ENCODE results near the gene ZNF208.
"Not testable (repeated sequence)": the region's sequence is repeated elsewhere in the genome, so short reads cannot be mapped to it uniquely, and the experiment has no call there.

ZNF208 gene

GRCh38 chr19:22010437-22011143 lies at the start of gene ZNF208:
Gene ZNF208, minus strand, starts transcription at chr19:22010943. Its CDS starts 149 bp downstream, at chr19:22010794.
- H3K27ac ChIP-seq (ENCODE audit: low read length); H3K4me3 ChIP-seq (ENCODE audit: low read length); H3K9ac ChIP-seq (ENCODE audit: low read length); H3K4me1 ChIP-seq (ENCODE audit: control insufficient read depth, low read depth, low read length); H3K27me3 ChIP-seq (ENCODE audit: control insufficient read depth, insufficient read depth, low read length); H3K36me3 ChIP-seq (ENCODE audit: control insufficient read depth, low read depth, low read length): not testable (repeated sequence)
- H3K9me3 ChIP-seq (ENCODE audit: control insufficient read depth, low read depth, low read length), result peaks cover 38% of the 10 kb centered on the region

DNA sequence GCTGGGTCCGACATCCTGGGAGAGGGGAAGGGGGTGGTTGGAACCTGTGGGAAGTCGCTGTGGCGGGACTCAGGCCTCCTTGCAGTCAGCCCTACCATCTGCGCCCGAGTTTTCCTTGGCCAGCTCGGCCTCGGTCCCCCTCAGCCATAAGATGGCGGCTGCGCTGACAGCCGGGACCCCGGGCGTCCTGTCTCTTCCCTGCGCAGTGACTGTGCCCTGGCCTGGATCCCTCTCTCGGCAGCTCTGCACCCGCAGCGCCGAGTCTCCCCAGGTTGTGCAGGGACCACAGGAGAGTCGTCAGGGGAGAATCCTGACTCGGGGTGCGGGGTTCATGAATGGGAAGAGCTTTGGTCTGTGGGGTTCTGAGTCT lies 41.9 kb upstream of the ZNF208 start:
- H3K36me3 ChIP-seq (ENCODE audit: control insufficient read depth, low read depth, low read length), result no peaks in the 10 kb centered on the region
- no peak overlapping the region for H3K27ac ChIP-seq (ENCODE audit: low read length)
- no peaks in the 10 kb centered on the region for H3K4me1 ChIP-seq (ENCODE audit: control insufficient read depth, low read depth, low read length)
- H3K4me3 ChIP-seq (ENCODE audit: low read length), result no peak overlapping the region
- peaks cover 69% of the 10 kb centered on the region for H3K9me3 ChIP-seq (ENCODE audit: control insufficient read depth, low read depth, low read length)
- no peak overlapping the region for H3K9ac ChIP-seq (ENCODE audit: low read length)
- H3K27me3 ChIP-seq (ENCODE audit: control insufficient read depth, insufficient read depth, low read length), result no peaks in the 10 kb centered on the region

GRCh38 chr19:22041151-22041550 lies 30.4 kb upstream of the ZNF208 start:
- H3K4me3 ChIP-seq (ENCODE audit: low read length); H3K36me3 ChIP-seq (ENCODE audit: control insufficient read depth, low read depth, low read length); H3K4me1 ChIP-seq (ENCODE audit: control insufficient read depth, low read depth, low read length); H3K27ac ChIP-seq (ENCODE audit: low read length); H3K9ac ChIP-seq (ENCODE audit: low read length); H3K27me3 ChIP-seq (ENCODE audit: control insufficient read depth, insufficient read depth, low read length): not testable (repeated sequence)
- H3K9me3 ChIP-seq (ENCODE audit: control insufficient read depth, low read depth, low read length), result peaks cover 67% of the 10 kb centered on the region

DNA sequence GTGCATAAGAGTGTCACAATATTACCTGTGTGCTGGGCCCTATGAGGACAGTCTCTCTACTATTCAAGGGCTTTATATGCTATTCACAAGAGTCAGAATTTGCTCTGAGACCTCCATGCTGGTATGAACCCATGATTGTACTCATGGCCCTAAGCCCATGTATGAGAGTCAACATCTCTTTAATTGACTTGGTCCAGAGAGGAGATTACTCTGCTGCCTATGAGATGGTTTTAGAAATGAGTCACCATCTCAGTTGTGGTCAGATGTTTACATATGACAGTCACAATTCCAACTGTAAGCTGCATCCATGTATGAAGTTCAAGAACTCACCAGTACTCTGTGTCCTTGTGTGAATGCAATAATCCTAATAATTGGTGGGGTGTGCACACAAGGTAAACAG lies 19.9 kb upstream of the ZNF208 start:
- no peaks in the 10 kb centered on the region for H3K4me1 ChIP-seq (ENCODE audit: control insufficient read depth, low read depth, low read length)
- peaks cover 73% of the 10 kb centered on the region for H3K9me3 ChIP-seq (ENCODE audit: control insufficient read depth, low read depth, low read length)
- H3K9ac ChIP-seq (ENCODE audit: low read length), result no peak overlapping the region
- H3K4me3 ChIP-seq (ENCODE audit: low read length), result no peak overlapping the region
- no peaks in the 10 kb centered on the region for H3K27me3 ChIP-seq (ENCODE audit: control insufficient read depth, insufficient read depth, low read length)
- H3K27ac ChIP-seq (ENCODE audit: low read length), result no peak overlapping the region
- no peaks in the 10 kb centered on the region for H3K36me3 ChIP-seq (ENCODE audit: control insufficient read depth, low read depth, low read length)

GRCh38 chr19:22026687-22027086 lies 15.9 kb upstream of the ZNF208 start:
- Histone ChIP-seq H3K9me3 (ENCODE audit: control insufficient read depth, low read depth, low read length) (peaks cover 65% of the 10 kb centered on the region), H3K4me3 (ENCODE audit: low read length) (no peak overlapping the region), H3K27ac (ENCODE audit: low read length) (no peak overlapping the region)

DNA sequence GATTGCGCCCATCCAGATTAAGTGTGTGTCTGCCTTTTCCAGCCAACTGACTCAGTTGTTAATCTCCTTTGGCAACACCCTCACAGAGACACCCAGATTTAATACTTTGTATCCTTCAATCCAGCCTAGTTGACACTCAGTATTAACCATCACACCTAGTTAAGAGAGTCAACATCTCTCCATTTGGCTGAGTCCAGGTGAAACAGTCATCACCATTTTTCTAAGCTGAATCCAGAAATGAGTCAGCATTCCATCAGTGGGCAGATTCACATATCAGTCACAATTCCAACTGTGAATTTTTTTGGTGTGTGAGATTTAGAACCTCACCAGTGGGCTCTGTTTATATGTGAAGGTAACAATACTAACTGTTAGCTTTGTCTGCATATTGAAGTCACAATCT lies 14.8 kb upstream of the ZNF208 start:
- not testable (repeated sequence) for H3K9ac ChIP-seq (ENCODE audit: low read length); H3K27ac ChIP-seq (ENCODE audit: low read length); H3K36me3 ChIP-seq (ENCODE audit: control insufficient read depth, low read depth, low read length); H3K4me1 ChIP-seq (ENCODE audit: control insufficient read depth, low read depth, low read length); H3K4me3 ChIP-seq (ENCODE audit: low read length); H3K27me3 ChIP-seq (ENCODE audit: control insufficient read depth, insufficient read depth, low read length)
- peaks cover 69% of the 10 kb centered on the region for H3K9me3 ChIP-seq (ENCODE audit: control insufficient read depth, low read depth, low read length)

More at GRCh38 chr19:22026687-22027086, 15.9 kb upstream of the ZNF208 start:
- H3K27me3 ChIP-seq (ENCODE audit: control insufficient read depth, insufficient read depth, low read length), result no peaks in the 10 kb centered on the region
- no peaks in the 10 kb centered on the region for H3K4me1 ChIP-seq (ENCODE audit: control insufficient read depth, low read depth, low read length)
- H3K9ac ChIP-seq (ENCODE audit: low read length), result no peak overlapping the region
- H3K36me3 ChIP-seq (ENCODE audit: control insufficient read depth, low read depth, low read length), result no peaks in the 10 kb centered on the region

GRCh38 chr19:21970466-21970865 lies 40.3 kb downstream of the ZNF208 start:
- H3K27ac ChIP-seq (ENCODE audit: low read length), result no peak overlapping the region
- no peaks in the 10 kb centered on the region for H3K36me3 ChIP-seq (ENCODE audit: control insufficient read depth, low read depth, low read length)
- no peaks in the 10 kb centered on the region for H3K4me1 ChIP-seq (ENCODE audit: control insufficient read depth, low read depth, low read length)
- no peak overlapping the region for H3K9ac ChIP-seq (ENCODE audit: low read length)
- peaks cover 70% of the 10 kb centered on the region for H3K9me3 ChIP-seq (ENCODE audit: control insufficient read depth, low read depth, low read length)
- no peaks in the 10 kb centered on the region for H3K27me3 ChIP-seq (ENCODE audit: control insufficient read depth, insufficient read depth, low read length)
- no peak overlapping the region for H3K4me3 ChIP-seq (ENCODE audit: low read length)

- Histone ChIP-seq H3K4me3 (ENCODE audit: low read length) (no peak overlapping the region), H3K4me1 (ENCODE audit: control insufficient read depth, low read depth, low read length) (no peaks in the 10 kb centered on the region), H3K9me3 (ENCODE audit: control insufficient read depth, low read depth, low read length) (peaks cover 70% of the 10 kb centered on the region), H3K27ac (ENCODE audit: low read length) (no peak overlapping the region), H3K27me3 (ENCODE audit: control insufficient read depth, insufficient read depth, low read length) (no peaks in the 10 kb centered on the region), H3K36me3 (ENCODE audit: control insufficient read depth, low read depth, low read length) (no peaks in the 10 kb centered on the region), H3K9ac (ENCODE audit: low read length) (no peak overlapping the region)
Observed at GRCh38 chr19:21947775-21948174, 63.0 kb downstream of the ZNF208 start.

DNA sequence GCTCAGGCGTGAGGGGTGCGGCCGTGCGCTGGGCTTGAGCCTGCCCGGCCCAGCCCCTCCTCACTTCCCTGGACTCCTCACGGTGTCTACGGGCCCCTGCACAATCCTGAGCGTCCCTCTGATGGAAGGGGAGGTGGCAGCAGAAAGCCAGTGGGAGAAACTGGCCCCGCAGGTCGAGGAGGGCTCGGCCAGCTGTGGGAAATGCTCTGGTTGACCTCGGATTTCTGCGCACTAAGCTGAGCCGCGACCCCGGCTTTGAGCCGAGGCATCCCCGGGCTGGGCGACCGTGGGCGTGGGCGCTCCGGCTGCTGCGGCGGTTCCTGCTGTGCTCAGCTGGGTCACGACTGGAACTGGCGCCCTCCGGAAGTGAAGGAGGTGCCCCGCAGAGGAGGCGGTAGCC lies 70.1 kb downstream of the ZNF208 start:
- peaks cover 52% of the 10 kb centered on the region for H3K9me3 ChIP-seq (ENCODE audit: control insufficient read depth, low read depth, low read length)
- no peaks in the 10 kb centered on the region for H3K4me1 ChIP-seq (ENCODE audit: control insufficient read depth, low read depth, low read length)
- H3K4me3 ChIP-seq (ENCODE audit: low read length), result no peak overlapping the region

GRCh38 chr19:21934593-21934992 lies 76.2 kb downstream of the ZNF208 start:
- no peaks in the 10 kb centered on the region for H3K36me3 ChIP-seq (ENCODE audit: control insufficient read depth, low read depth, low read length)
- H3K9me3 ChIP-seq (ENCODE audit: control insufficient read depth, low read depth, low read length), result peaks cover 74% of the 10 kb centered on the region
- H3K9ac ChIP-seq (ENCODE audit: low read length), result no peak overlapping the region
- no peak overlapping the region for H3K4me3 ChIP-seq (ENCODE audit: low read length)
- H3K4me1 ChIP-seq (ENCODE audit: control insufficient read depth, low read depth, low read length), result no peaks in the 10 kb centered on the region
- H3K27ac ChIP-seq (ENCODE audit: low read length), result no peak overlapping the region
- H3K27me3 ChIP-seq (ENCODE audit: control insufficient read depth, insufficient read depth, low read length), result no peaks in the 10 kb centered on the region

More for the DNA sequence above, 70.1 kb downstream of the ZNF208 start:
- Histone ChIP-seq H3K36me3 (ENCODE audit: control insufficient read depth, low read depth, low read length) (no peaks in the 10 kb centered on the region), H3K27ac (ENCODE audit: low read length) (no peak overlapping the region), H3K27me3 (ENCODE audit: control insufficient read depth, insufficient read depth, low read length) (no peaks in the 10 kb centered on the region), H3K9ac (ENCODE audit: low read length) (no peak overlapping the region)

GRCh38 chr19:21934131-21934530 lies 76.6 kb downstream of the ZNF208 start:
- H3K4me1 ChIP-seq (ENCODE audit: control insufficient read depth, low read depth, low read length), result no peaks in the 10 kb centered on the region
- no peak overlapping the region for H3K9ac ChIP-seq (ENCODE audit: low read length)
- peaks cover 75% of the 10 kb centered on the region for H3K9me3 ChIP-seq (ENCODE audit: control insufficient read depth, low read depth, low read length)
- H3K27me3 ChIP-seq (ENCODE audit: control insufficient read depth, insufficient read depth, low read length), result no peaks in the 10 kb centered on the region
- no peak overlapping the region for H3K27ac ChIP-seq (ENCODE audit: low read length)
- H3K4me3 ChIP-seq (ENCODE audit: low read length), result no peak overlapping the region
- no peaks in the 10 kb centered on the region for H3K36me3 ChIP-seq (ENCODE audit: control insufficient read depth, low read depth, low read length)

DNA sequence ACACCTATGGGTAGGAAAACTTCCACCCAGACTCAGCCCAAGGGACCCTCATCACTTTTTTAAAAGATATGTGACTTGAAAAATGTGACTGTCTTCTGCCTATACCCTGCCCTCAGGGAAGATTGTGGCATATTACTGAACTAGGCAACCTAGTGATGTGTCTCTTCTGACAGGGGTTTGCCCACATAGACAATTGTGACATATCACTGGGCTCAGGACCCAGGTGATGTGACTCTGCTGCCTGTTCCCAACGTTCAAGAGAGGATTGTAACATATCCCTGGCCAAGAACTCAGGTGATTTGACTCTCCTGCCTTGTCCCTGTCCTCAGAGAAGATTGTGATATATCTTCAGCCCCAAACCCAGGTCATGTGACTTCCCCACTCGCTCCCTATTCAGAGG lies 88.5 kb downstream of the ZNF208 start:
- Histone ChIP-seq H3K9ac (ENCODE audit: low read length) (no peak overlapping the region), H3K27ac (ENCODE audit: low read length) (no peak overlapping the region), H3K4me3 (ENCODE audit: low read length) (no peak overlapping the region), H3K27me3 (ENCODE audit: control insufficient read depth, insufficient read depth, low read length) (no peaks in the 10 kb centered on the region), H3K9me3 (ENCODE audit: control insufficient read depth, low read depth, low read length) (peaks cover 68% of the 10 kb centered on the region), H3K4me1 (ENCODE audit: control insufficient read depth, low read depth, low read length) (no peaks in the 10 kb centered on the region), H3K36me3 (ENCODE audit: control insufficient read depth, low read depth, low read length) (no peaks in the 10 kb centered on the region)
